ENCODE measurements around the gene CAMKMT.

The CAMKMT gene

GRCh38 chr2:44433895-44434294 is 72.1 kb downstream of the CAMKMT start:
- H3K4me3 ChIP-seq: no peak overlapping the region
- H3K27ac ChIP-seq: no peak overlapping the region

- Histone ChIP-seq H3K27ac (no peak overlapping the region), H3K4me3 (no peak overlapping the region)
These were observed 79.5 kb downstream of the CAMKMT start for GRCh38 chr2:44441200-44441599.

- Histone ChIP-seq H3K4me3 (no peak overlapping the region), H3K27ac (no peak overlapping the region)
These were observed 80.3 kb downstream of the CAMKMT start for GRCh38 chr2:44442019-44442418.

- no peak overlapping the region for H3K27ac ChIP-seq
- no peak overlapping the region for H3K4me3 ChIP-seq
These were observed 81.8 kb downstream of the CAMKMT start for GRCh38 chr2:44443517-44443916.

GRCh38 chr2:44444881-44445280 is 83.1 kb downstream of the CAMKMT start:
- H3K27ac ChIP-seq: no peak overlapping the region
- no peak overlapping the region for H3K4me3 ChIP-seq

GRCh38 chr2:44448860-44449527 is 87.2 kb downstream of the CAMKMT start:
- Histone ChIP-seq H3K27ac (no peak overlapping the region), H3K4me3 (no peak overlapping the region)

GRCh38 chr2:44450082-44450481 is 88.3 kb downstream of the CAMKMT start:
- H3K4me3 ChIP-seq: no peak overlapping the region
- H3K27ac ChIP-seq: no peak overlapping the region

- no peak overlapping the region for H3K4me3 ChIP-seq
- no peak overlapping the region for H3K27ac ChIP-seq
These were observed 89.1 kb downstream of the CAMKMT start for GRCh38 chr2:44450806-44451205.

- Histone ChIP-seq H3K27ac (no peak overlapping the region), H3K4me3 (no peak overlapping the region)
These were observed 90.4 kb downstream of the CAMKMT start for GRCh38 chr2:44452069-44452583.

- Histone ChIP-seq H3K27ac (no peak overlapping the region), H3K4me3 (no peak overlapping the region)
These were observed 91.5 kb downstream of the CAMKMT start for GRCh38 chr2:44453259-44453658.

GRCh38 chr2:44455877-44456276 is 94.1 kb downstream of the CAMKMT start:
- no peak overlapping the region for H3K4me3 ChIP-seq
- no peak overlapping the region for H3K27ac ChIP-seq

- Histone ChIP-seq H3K4me3 (no peak overlapping the region), H3K27ac (no peak overlapping the region)
These were observed 95.2 kb downstream of the CAMKMT start for GRCh38 chr2:44456946-44457345.

GRCh38 chr2:44459739-44460138 is 98.0 kb downstream of the CAMKMT start:
- Histone ChIP-seq H3K4me3 (no peak overlapping the region), H3K27ac (no peak overlapping the region)

- Histone ChIP-seq H3K4me3 (no peak overlapping the region), H3K27ac (no peak overlapping the region)
These were observed 101.4 kb downstream of the CAMKMT start for GRCh38 chr2:44462934-44463849.

- Histone ChIP-seq H3K4me3 (no peak overlapping the region), H3K27ac (no peak overlapping the region)
These were observed 102.7 kb downstream of the CAMKMT start for GRCh38 chr2:44464437-44464836.

- H3K4me3 ChIP-seq: no peak overlapping the region
These were observed 108.4 kb downstream of the CAMKMT start for GRCh38 chr2:44470151-44470550.

GRCh38 chr2:44477657-44478414 is 116.1 kb downstream of the CAMKMT start:
- Histone ChIP-seq H3K4me3 (no peak overlapping the region), H3K27ac (no peak overlapping the region)

More at GRCh38 chr2:44470151-44470550, 108.4 kb downstream of the CAMKMT start:
- no peak overlapping the region for H3K27ac ChIP-seq

- Histone ChIP-seq H3K4me3 (no peak overlapping the region), H3K27ac (no peak overlapping the region)
These were observed 117.6 kb downstream of the CAMKMT start for GRCh38 chr2:44479127-44479887.

- Histone ChIP-seq H3K4me3 (no peak overlapping the region), H3K27ac (no peak overlapping the region)
These were observed 118.3 kb downstream of the CAMKMT start for GRCh38 chr2:44480068-44480467.
